GM21576 (cell line): ENCODE results near the gene AMZ1.
A peak's percentile ranks its signal among the peaks of the same experiment; 100 is the strongest.

Experiments
- ATAC-seq: cut with Tn5 transposase; IDR thresholded peaks from one replicate; pipeline ENCODE4 v1.9.1; 2021; ENCODE audit warnings: mild to moderate bottlenecking, moderate library complexity; ENCODE audit not compliant: unreplicated experiment

Gene AMZ1, protein sequence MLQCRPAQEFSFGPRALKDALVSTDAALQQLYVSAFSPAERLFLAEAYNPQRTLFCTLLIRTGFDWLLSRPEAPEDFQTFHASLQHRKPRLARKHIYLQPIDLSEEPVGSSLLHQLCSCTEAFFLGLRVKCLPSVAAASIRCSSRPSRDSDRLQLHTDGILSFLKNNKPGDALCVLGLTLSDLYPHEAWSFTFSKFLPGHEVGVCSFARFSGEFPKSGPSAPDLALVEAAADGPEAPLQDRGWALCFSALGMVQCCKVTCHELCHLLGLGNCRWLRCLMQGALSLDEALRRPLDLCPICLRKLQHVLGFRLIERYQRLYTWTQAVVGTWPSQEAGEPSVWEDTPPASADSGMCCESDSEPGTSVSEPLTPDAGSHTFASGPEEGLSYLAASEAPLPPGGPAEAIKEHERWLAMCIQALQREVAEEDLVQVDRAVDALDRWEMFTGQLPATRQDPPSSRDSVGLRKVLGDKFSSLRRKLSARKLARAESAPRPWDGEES

DNA sequence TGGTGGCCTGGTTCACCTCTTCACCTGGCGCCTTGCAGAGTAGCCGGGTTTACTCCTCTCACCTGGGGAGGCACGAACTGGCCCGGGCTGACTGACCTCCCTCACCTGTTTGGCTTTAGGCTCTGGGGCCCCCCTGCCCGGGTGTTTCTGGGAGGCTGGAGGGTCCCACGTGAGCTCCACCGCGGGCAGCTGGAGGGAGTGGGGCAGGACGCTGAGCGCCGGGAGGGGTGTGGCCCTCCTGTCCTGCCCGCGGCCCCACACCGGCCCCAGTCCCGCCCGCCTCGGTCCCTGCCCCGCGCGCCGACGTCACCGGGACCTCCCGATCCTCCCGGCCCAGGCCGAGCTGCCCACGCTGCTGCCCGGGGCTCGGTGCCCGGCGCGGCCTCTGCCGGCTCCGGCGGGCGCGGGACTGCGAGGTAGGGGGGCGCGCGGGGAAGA lies at the start of gene AMZ1:
TSS of gene AMZ1 (plus strand) at position 322 of the 438 bp plus-strand sequence. CDS start 12,250 bp downstream, outside the sequence.
- no peak for ATAC-seq

DNA sequence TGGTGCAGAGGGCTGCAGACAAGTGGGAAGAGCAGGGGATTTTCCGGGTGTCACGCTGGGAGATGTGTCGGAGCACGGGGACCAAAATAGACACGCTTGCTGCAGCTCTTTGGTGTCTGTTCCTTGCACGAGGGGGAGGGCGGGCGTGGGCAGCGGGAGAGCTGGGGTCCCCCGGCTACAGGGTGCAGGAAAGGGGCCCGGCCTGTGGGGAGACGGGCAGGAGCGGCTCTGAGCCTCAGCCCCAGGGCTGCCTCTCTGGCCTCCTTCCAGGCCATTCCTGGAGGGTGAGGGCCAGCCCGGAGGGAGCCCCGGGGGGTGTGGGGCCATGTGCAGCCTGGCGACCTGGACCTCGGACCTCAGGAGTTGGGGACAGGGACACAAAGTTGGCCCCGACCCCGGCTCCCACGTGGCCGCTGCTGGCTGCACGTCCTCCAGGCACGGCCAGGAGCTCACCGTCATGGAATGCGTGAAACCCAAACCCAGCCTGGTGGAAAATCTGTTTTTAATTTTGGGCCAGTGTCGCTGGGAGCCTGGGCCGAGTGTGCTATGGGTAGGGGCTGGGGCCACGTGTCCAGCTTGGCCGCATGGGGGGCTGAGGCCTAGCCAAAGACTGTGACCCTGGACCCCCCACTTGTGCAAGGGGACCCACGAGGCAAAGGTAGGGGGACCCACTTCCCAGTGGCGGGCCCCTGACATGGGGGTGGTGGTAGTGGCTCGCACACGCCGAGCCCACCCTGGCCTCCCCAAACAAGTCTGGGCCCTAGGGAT lies 49.6 kb upstream of the AMZ1 start:
- no peak for ATAC-seq

DNA sequence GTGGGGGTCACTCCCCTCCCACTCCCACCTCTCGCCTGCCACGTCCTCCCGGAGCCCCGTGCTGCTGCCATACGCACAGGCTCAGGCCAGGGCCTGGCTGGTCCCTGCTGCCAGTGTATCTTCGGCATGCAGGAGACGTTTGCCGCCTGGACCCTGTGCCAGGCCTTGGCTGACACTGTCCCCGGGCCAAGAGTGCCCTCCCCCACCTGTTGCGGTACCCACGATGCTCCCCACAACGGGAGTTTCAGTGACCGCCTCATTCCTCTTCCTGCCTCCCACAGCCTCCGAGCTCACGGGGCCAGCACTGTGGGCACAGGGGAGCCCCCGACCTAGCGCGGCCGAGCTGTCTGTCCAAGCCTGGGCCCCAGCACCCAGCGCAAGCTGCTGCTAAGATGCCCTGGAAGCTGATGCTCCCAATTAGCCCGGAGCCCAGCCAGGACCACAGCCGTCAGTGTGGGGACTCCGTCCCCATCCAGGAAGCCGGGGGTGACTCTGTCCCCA lies 48.8 kb upstream of the AMZ1 start:
- ATAC-seq, result no peak

DNA sequence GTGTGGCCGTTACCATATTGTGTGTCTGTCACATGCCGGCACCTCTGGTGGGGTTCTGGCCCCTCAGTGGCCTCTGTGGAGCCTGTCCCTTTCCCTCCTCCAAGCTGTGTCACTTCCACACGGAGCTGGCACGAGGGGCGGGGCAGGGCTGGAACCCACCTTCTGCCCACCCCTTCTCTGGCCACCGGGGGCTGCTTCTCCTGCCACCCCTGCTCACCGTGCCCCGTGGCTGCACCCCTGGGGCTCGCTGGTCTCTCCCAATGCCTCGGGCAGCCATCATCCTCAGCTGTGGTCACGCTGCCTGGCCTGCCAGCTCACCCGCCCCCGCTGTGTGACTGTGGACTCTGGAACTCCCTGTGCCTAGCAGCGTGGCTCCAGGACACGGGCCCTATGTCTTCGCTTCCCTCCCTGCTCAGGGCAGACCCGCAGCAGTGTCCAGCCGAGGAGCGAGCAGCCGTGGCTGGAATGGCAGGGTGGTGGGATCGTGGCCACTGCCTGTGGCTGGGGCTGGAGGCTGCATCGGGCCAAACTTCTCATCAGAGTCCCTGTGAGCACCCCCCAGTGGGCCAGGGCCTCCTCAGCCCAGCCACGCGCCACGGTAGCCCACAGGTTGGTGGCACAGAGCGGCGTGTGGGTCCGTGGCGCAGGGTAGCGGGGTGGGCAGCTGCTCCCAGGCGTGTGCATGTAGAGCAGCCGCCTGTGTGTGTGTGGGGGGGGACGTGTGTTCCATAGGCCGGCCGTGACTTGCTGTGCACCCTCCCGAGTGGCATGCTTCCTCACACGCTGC lies 48.1 kb upstream of the AMZ1 start:
- ATAC-seq, result no peak

DNA sequence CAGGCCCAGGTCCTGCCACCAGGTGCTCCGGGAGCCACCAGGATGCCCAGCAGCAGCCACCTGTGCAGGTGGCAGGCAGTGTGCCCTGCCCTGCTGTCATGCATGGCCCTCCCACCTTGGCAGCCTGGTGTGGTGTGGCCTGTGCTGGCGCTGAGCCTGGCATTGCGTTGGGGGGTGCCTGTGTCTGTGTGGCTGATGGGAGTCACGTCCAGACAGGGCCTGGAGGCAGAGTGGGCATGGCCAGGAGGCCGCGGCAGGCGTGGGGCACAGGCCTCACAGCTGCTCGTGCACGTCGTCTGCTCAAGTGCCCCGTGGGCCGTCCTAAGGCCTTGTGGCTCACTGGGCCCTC lies 47.5 kb upstream of the AMZ1 start:
- ATAC-seq, result no peak

DNA sequence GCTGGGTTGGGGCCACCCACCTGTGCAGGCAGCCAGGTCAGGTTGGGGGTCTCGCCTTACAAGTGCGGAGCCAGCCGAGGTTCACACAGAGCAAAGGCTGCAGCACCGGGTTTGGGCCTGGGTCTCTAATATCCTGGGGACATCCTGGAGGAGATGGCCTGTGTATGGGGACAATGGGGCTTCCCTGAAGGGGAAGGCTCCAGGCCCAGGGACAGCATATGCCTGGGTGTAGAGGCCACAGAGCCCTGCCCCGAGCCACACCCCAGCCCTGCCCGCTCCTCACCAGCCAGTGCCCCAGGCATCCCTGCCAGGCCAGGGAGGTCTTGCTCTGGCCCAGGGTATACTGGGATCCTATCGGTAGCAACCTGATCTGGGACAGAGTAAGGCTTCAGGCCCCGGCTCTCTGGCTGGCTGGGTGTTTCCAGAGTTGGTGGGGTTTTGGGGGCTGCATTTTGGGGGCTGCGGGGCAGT lies 47.1 kb upstream of the AMZ1 start:
- ATAC-seq, result no peak

DNA sequence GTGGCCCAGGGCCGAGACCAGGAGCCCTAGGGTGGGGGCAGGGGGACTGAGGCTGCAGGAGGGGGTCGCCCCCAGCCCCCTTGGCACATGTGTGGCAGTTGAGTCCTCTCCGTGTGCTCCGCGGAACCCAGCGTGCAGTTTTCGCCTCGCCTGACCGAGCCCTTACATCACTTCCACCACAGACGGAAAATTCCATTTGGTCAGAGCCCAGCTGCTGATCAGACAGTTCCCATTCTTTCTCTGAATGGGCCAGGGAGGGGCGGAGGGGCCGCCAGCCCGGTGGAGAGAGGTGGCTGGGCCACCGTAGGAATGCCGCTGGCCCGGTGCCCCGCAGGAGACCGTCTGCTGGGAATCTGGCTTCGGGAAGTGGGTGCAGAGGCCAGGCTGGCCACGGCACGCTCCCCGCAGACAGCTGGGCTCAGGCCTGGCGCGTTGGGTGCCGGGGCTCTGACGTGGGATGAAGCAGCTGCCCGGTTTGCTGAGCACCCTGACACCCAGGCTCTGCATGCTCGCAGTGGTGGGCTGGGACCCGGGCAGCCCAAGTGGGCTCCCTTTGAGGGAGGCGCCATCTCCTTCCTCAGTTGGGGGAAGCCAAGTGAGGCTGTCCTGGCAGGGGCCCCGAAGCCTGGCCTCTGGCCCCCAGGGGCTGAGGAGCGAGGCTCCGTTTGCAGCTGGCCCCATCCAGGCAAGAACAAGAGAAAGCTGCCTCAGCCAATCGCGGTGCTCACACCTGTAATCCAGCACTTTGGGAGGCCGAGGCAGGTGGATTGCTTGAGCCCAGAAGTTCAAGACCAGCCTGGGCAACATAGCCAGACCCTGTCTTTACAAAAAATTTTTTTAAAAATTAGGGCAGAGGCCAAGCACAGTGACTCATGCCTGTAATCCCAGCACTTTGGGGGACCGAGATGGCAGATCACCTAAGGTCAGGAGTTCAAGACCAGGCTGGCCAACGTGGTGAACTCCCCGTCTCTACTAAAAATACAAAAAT lies 46.3 kb upstream of the AMZ1 start:
- ATAC-seq, result no peak

DNA sequence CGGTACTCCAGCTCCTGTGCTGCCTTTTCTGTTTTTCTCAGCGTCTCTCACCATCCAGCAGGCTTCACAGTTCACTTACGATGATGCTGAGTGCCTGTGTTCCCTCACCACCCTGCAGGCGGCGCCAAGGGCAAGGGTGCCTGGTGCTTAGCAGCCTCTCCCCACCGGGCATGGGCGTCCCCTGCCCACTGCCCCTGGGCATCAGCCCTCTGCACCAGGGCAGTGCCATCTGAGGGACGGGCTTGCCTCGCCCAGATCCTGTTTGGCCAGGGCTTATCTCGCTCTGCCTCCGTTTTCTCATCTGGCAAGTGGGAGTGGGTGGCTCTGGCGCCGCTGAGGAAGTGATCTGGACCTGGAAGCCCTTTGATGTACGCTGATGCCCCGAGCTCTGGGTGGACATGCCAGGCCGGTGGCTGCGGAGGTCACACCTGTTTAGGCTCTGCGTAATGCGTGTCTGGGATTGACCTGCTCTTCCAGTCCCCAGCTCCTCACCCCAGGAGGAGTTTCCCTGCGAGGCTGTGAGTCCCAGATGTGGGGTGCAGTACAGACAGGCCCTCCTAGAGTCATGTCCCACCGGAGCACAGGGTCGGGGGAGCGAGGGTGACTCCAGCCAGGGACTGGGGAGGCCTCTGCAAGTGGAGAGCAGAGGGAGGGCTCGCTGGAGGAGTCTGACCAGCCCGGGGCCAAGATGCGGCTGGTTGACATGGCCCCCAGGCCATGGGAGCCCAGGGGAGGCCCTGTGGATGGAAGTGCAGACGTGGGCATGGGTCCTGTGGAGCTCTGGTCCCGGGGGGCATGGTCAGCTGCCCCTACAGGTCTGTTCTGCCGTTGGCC lies 44.4 kb upstream of the AMZ1 start:
- ATAC-seq, result no peak

DNA sequence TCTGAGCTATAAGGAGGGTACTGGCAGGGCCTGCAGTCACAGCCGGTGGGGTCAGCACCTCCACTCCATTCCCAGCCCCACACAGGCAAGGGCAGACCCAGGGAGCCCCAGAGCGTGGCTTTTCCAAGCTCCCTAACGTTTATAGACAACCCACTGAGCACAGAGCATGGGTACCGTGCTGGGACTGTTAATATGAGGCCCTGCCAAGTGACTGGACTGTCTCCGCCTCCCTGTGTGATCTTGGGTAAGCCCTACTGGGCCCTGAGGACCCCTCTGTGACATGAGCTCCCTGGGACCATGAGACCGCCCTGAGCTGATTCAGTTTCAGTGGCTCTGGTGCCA lies 43.8 kb upstream of the AMZ1 start:
- ATAC-seq, result no peak

DNA sequence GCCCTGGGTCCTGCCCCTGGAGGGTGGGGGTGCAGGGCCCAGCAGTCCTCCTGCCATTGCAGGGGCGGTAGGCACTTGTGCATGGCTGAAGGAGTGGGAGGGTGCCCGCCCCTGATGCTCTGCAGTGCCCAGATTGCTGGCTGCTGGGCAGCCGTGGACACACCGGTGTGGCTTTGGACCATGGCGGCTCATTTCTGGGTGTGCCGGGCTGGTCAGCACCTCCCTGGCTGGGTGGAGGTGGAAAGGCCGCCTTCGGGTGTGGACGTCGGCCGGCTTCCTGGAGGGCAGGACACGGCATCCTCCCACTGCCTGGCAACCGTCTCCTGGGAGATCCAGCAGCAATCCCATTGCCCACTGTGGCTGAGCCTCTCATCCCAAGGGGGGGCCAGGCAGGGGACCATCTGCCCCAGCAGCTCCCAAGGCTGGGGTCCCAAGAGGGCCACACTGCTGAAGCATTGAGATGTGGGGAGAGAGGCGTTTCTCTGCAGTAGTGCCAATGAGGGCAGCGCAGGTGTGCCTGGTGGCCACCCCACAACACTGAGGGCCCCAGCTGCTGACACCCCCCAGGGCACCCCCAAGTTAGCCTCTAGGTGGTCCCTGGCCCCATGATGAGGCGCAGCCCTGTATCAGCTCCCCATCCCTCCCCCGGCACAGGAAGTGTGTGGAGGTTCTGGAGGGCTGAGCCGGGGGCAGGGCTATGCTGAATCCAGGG lies 43.3 kb upstream of the AMZ1 start:
- ATAC-seq, result no peak

DNA sequence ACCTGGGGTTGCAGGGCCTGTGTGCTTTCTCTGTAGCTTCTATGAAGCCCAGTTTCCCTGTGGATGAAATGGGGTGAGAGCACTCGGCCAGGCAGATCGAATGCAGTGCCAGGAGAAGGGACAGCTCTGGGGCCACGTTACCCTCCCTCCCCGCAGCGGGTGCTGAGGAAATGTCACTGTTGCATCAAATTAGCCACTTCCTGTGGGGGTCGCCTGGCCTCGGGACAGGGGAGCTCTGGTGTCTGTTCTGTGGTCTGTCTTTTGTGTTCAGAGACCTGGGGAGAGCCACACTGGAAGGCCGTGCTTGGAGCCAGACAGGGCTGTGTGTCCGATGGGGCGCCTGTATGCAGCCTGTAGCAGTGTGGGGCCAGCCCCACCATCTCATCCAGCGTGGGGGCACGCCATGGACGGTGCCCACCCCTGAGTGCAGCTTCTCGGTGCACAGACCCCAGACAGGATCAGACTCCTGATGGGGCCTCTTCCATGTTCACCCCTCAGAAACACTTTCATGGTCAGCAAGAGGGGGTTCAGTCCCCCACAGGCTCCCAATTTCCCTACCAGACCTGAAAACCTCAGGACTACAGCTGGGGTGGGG lies 42.6 kb upstream of the AMZ1 start:
- ATAC-seq, result peak; percentile 53

DNA sequence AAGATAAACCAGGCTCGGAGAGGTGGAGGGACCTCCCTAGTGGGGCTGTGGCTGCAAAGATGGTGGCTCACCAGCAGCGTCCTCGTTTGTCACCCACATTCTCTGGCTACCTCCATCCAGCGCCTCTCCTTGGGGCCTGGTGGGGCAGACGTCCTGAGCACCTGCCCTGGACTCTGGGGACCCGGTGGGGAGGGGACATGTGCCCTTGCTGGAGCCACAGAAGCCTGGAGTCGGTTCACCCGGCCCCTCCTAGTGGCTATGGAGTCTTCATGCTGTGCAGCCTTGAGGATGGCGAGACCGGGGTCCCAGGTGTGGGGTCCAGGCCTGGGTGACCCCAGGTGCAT lies 41.7 kb upstream of the AMZ1 start:
- ATAC-seq, result no peak

DNA sequence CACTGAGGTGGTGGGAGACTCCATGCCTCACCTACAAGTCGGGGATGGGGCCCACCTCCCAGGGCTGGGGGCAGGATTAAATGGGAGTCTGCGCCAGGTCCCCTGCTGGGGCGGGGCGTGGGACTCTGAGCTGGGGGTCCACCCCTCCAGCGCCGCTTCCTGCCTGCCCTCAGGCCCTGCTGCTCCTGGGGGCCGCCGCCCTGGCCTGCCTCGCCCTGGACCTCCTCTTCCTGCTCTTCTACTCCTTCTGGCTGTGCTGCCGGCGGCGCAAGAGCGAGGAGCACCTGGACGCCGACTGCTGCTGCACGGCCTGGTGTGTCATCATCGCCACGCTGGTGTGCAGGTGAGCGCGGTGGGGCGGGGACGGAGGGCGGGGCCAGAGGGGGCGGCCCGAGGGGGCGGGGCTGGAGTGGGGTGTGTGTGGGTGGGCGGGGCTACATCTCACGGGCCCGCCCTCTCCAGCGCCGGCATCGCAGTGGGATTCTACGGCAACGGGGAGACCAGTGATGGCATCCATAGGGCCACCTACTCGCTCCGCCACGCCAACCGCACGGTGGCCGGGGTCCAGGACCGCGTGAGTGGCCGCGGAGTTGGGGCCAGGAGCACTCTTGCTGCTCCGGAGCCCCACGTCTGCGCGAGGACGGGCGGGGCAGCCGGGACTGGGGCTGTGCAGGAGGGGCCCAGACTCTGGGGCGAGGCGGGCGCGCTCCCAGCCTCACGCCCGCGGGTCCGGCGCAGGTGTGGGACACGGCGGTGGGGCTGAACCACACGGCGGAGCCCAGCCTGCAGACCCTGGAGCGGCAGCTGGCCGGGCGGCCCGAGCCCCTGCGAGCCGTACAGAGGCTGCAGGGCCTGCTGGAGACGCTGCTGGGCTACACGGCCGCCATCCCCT lies 41.1 kb upstream of the AMZ1 start:
- ATAC-seq, result no peak

DNA sequence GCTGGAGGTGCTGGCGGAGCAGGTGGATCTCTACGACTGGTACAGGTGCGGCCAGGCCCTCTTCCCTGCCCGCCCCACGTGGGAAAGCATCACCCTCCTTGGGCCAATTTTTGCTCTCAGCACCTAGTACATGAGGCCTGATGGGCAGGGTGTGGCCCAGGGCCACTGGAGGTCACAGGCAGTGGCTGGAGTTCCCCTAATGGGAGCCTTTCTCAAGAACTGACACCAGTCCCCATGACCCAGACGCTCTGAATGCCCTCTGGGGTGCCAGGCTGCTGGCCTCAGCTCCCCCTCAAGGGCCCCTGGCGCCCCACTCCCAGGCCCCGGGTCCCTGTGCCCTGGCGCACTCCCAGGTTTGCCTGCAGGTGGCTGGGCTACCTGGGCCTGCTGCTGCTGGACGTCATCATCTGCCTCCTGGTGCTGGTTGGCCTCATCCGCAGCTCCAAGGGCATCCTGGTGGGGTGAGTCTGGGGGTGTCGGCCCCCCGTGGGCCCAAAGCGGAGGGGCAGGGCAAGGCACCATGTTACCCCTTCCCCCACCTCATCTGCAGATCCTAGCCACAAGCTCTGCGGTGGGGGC lies 40.3 kb upstream of the AMZ1 start:
- no peak for ATAC-seq

DNA sequence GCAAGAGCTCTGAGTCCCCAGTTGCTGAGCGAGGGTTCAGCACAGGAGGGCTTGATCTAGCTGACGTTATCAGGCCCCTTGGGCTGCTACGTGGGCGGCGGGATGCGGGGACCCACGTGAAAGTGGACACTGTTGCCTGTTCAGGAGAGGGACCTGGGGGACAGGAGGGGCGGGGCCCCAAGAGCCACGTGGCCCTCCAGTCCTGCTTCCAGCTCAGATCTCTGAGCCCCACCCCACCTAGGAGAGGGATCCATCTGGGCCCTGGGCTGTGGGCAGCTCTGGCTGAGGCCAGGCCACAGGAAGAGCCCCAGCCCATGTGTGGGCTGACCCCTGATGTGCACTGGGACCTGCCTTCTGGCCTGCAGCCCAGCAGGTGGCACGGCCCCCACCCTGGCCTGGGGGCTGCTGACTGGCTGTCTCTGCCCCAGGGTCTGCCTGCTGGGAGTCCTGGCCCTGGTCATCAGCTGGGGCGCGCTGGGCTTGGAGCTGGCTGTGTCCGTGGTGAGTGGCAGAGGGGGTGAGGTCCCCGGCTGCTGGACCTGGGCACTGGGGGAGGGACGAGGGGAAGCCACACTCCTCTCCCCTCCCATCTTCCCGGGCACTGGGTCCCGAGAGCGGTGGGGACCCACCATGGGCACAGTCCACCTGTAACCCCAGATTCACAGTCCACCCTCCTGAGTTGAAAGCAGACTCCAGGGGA lies 38.7 kb upstream of the AMZ1 start:
- ATAC-seq, result no peak

DNA sequence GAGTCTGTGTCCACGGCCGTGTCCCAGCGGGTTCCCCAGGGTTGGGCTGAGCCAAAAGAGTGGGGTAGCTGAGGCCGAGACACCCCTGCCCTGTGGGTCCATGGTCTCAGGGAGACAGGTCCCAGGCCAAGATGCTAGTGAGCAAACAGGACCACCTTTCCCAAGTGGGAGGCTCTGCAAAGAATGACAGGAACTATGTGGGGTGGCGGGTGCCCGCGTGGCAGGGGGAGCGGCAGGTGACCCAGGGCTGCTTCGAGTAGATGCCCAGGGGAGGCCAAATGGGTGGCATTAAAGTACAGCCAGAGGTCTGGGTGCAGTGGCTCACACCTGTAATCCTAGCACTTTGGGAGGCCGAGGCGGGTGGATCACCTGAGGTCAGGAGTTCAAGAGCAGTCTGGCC lies 38.0 kb upstream of the AMZ1 start:
- no peak for ATAC-seq
